Non-pigmented ciliary epithelial cell (primary cell): ENCODE results near the gene SDHAF2.
"Not testable (repeated sequence)": the region's sequence is repeated elsewhere in the genome, so short reads cannot be mapped to it uniquely, and the experiment has no call there.

Experiments
- DNase-seq: peaks from one replicate; pipeline ENCODE4 v3.0.0-alpha.2; 2010; ENCODE audit warnings: low read depth

The SDHAF2 gene

DNA sequence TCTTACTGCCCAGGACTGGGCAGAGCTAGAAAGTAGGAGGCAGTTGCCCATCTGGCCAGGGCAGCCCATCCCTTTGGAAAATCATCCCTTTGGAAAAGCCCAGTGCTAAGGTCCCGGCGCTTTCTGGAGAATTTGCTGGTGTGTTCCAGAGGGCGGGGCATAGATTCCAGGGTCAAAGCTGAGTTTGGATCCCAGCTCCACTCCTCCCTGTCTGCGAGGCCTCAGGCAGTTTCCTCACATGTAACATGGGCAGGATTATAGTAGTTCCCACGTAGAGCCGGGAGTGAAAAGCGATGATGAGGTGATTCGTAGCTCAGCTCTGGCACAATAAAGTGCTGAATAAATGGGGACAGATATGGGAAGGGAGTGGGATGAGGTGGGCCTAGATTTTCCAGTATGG is 47.2 kb downstream of the SDHAF2 start:
- no peak for DNase-seq

DNA sequence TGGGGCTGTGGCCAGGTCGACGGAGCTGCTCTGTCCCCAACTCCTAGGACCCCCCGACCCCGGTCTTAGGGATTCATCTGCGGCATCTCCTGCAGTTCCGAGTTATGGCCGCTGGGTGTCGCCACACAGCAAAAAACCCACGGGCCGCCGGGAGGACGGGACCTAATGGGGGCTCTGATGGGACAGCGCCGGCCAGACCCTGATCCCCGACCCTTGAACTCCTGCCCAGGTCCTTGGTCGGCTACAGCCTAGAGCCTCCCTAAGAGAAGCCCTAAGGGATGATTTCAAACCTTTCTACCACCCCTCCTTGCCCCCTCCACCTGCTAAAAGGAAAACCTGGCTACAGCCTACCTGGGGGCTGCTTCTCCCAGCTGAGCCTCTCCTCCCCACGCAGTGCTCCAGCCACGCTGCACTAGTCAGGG is 47.8 kb downstream of the SDHAF2 start:
- no peak for DNase-seq

DNA sequence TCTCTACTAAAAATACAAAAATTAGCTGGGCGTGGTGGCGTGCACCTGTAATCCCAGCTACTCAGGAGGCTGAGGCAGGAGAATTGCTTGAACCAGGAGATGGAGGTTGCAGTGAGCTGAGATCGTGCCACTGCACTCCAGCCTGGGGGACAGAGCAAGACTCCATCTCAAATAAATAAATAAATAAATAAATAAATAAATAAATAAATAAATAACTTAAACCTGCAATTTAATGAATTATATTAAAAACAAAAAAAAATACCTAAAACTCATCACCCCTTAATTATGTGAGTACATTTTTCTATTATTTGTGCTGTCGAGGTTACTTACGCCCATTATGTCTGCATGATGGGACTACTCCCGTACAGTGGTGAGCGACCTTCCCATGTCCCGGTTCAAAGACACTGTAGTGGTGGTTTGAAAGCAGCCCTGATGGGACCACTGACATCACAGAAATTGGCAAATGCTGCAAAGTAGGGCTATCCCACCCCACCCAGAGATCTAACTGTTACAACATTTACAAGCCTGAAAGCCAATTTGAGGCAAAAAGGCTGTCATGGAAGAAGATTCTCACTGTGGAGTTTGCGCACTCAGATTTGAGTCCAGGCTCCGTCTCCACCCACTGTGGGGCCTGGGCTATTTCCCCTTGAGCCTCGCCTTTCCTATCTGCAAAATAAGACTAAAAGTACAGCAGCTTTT is 49.6 kb downstream of the SDHAF2 start:
- not testable (repeated sequence) for DNase-seq

DNA sequence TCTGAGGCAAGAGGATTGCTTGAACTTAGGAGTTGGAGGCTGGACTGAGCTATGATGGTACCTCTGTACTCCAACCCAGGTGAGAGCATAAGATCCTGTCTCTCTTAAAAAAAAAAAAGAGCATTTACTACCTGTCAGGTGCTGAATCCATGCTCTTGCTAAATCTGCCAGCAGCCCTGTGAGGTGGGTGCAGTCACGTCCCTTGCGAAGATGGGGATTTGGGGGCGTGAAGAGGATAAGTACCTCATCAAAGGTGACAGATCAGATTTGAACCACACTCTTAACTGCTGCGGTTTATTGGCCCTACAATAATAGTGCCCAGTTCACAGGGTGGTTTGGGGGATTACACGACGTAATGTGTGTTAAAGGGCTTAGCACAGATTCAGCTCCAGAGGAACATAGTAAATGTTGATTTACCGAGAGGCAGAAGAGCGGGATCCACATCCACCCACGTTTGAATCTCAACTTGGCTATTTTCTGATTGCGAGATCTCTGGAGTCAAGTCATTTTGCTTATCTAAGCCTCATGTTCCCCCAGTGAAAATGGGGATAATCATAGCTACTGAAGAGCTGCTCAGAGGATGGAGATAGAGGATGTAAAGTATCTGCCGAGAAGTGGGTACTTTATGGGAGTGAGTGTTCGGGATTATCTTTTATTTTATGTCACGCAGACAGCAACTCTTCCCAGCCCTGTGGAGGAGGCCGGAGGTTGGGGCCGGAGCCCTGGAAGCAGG is 50.5 kb downstream of the SDHAF2 start:
- no peak for DNase-seq

DNA sequence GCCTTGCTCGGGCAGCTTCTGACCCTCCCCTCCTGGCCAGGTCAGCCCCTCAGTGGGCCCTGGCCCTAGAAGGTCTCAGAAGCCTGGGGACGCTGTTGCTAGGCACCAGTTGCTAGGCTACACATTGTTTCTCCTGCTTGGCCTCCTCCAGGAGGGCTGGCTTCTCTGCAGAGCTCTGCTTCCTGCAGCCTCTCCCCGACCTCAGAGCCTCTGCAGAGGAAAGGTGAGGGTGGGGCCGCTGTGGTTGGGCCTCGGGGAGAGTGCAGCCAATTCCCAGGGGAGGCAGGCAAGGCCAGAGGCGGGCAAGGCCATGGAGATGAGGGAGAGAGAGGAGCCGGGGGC is 51.0 kb downstream of the SDHAF2 start:
- no peak for DNase-seq

DNA sequence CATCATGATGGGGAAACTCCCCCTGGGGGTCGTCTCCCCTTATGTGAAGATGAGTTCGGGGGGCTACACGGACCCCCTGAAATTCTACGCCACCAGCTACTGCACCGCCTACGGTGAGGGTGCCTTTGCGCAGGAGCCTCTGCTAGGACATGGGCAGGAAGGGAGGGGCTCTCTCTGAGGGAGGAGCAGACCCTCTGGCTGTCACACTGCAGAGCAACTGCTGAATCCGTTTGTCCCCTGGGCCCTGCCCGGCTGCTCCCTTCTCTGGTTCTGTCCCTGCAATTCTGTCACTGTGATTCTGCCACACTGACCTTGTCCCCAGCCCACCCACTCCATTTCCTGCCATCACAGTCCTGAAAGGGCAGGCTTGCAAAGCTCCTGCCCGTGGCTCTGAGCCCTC is 51.9 kb downstream of the SDHAF2 start:
- no peak for DNase-seq

DNA sequence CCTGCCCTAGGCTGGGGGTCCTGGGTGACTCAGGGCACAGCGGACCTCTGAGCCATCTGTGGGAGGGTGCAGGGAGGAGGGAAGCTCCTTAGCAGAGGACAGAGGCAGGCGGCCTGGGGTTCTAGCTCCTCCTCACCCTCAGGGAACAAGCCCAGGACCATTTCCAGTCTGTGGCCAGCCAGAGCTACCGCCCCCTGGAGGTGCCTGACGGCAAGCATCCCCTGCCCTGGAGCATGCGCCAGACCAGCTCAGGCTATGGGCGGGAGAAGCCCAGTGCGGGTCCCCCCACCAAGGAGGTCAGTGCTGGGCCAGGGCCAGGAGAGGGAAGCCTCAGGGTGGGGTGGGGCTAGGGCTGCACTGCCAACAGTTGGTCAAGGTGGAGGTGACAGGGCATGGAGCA is 52.6 kb downstream of the SDHAF2 start:
- no peak for DNase-seq

DNA sequence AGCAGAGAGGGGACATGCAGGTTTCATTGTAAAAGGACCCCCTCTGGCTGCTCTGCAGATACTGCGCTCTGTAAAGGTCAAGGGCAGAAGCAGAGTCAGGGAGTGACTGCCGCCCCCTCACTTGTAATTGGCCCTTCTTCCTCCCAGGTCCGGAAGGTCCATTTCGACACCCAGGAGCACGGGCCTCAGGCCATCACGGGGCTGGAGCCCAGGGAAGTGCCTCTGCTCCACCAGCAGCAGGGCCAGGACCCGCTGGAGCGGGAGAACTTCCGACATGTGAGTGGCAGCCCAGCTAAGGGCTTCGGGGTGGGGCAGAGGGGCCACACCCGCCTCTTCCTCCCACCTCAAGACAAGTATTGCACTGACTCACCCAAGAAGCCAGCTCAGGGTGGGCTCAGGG is 54.6 kb downstream of the SDHAF2 start:
- DNase-seq, result no peak

DNA sequence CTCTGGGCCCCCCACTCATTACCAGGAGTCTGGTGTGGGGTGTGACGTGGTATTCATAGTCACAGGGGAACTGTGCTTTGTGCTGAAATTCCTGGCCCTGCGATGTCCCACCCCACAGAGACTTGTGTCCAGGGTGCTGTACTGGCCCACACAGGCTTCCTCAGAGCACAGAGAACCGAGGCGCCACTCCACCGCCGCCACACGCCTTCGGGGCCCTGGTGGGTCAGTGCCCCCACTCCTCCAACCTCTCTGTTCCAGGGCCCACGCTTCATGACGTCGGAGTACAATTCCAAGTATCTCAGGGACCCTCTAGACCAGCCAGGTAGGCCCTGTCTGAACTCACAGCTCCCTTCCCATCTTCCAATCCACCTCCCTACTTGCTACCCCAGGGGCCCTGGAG is 55.2 kb downstream of the SDHAF2 start:
- DNase-seq, result no peak

DNA sequence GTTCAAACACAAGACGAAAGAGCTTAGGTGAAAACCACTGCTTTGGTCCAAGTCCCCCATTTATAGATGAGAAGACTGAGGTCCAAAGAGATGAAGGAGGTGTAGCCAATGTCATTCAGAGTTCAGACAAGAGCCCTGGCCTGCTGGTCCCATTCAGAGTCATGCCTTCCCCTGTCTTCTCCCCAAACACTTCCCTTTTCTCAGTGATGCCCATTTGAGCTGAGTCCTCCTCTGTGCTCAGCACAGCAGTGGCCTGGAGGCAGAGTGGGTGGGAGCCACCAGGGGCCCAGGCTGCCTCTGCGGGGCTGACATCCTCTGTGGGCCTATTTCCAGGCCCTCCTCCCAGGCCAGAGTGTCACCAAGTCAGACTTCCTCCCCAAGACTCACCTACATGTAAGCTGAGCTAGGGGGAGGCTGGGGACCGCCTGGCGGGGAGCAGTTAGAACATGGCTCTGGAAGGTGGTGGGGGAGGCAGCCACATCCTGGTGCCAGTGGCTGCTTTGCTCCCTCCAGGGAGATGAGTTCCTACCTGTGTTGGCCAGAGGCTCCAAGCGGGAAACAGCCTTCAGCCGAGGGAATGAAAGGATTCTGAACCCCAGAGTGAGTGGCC is 56.2 kb downstream of the SDHAF2 start:
- no peak for DNase-seq

DNA sequence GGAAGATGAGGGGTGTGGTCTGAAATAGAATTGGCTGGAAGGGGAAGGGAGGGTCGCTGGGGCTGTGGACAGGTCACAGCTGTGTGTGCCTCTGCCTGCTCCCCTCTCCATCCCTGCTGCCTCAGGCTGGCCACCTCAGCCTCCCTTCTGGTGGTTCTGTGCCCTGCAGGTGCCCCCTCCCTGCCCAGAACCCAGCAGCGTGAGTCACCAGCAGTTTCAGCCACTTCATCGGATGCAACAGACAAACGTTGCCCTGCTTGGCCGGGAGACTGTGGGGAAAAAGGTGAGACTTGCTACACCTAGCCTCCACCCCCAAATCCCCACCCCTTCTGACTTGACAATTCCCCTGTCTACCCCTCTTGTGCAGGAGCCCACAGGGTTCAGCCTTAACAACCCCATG is 56.9 kb downstream of the SDHAF2 start:
- DNase-seq, result no peak

DNA sequence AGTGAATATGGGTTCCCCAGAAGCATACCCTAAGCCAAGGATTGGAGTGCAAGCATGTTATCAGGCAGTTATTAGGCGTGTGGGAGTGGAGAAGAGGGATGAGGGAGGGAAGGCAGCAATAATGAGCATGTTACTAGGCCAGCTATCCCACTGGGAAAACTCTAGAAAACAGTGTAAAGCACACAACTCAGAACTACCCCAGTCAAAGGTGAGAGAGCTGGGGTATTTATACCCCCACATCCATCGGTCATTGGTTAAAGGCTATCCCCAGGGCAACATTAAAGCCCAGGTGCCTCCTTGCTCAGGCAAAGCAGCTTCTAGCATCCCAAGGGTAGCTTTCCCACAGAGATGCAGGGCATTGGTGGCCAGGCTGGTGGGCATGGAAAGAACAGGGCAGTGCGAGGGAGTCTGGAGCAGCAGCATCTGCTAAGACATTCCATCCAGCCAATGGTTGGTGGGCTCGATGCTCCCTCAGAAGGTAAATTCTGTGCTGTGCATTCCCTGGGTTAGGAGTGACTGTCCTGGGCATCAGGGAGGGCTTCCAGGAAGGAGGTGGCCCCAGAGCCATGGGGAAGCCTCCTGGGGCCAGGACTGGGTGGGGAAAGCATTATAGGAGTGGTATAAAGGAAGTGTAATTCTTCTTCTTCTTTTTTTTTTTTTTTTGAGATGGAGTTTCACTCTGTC is 57.6 kb downstream of the SDHAF2 start:
- DNase-seq, result no peak

DNA sequence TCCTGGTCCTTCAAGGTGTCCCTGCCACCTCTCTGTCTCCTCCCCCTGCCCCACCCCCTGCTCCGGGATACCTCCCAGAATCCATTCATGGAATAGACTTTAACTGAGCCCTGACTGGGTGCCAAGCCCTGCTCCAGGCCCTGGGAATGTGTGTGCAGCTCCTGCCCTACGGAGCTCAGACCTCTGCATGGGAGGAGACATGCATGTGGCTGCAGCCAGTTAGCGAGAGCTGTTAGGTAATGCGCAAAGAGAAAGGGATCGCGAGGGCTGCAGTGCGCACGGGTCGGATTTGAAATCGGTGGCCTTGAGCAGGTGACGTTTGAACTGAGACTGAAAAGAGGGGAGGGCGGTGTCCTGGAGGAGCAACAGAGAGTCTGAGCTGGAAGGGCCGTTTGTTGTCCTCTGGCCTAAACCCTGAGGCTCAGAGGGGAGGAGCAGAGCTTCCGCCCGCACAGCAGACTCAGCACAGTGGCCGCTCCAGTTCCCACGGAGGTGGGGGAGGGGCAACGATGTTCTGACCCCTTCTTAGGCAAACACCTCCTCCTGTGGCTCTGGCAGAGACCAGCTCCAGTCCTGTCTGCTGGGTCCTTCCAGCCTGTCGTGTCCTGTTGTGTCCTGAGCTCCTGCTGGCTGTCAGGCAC is 58.8 kb downstream of the SDHAF2 start:
- no peak for DNase-seq

DNA sequence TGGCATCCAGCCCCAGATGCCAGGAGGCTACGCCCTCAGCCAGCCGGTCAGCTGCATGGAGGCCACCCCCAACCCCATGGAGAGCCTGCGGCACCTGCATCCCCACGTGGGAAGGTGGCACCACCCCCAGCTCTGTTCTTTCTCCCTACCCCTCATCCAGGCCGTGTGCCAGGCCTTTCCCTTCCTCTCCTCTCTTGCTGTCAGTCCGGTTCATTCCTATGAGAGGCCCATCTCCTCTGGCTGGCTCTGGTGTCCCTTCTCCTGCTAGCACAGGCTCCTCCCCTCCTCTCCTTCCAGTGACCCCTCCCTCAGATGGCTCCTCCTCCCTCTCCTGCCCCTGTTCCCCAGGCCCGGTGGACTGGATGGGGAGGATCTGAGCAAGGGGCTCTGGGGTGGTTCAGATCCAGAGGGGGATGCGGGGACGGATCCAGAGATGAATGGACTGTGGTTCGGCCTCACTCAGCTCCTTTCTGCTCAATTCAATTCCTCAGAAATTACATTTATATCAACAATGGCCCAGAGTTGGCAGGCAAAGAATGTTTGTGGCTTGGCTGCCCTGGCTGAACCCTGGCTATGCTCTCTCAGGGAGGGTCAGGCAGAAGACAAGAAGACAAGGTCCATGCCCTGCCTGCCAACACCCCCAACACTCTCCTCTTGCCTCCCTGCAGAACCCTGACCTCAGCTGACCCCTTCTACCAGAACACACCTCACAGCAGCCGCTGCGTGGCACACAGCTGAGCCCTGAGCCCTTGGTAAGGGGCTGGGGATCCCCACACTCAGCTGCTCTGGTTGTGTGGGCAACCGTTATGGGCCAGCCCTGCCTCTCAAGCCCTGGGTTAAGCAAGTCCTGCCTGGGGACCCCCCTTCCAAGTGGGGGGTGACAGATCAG is 60.2 kb downstream of the SDHAF2 start:
- DNase-seq, result no peak

DNA sequence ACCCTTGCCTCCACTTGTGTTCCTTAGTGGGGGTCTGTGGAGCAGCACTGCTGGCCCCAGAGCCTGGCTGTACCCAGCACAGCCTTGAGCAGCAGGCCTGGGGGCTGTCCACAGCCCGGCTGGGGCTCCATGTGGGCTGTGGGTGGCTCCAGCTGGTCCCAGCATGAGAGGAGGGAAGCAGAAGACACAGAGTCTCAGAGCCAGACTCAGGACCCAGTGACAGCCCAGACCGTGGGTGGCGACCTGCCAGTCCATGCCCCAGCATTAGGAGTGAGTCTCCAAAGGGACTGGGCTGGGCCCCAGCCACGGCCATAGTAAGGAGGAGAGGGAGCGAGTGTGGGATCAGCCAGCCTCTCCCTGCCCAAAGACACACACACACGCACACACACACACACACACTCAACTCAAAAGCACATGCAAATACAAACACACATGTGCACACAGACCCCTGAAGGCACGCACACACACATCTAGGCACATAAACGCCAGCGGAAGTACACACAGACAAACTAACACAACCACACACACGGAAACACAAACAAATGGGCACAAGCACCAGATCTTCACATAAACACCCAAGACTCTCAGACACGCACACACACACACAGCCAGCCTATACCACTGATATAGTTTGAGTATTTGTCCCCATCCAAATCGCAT is 61.9 kb downstream of the SDHAF2 start:
- DNase-seq, result no peak

DNA sequence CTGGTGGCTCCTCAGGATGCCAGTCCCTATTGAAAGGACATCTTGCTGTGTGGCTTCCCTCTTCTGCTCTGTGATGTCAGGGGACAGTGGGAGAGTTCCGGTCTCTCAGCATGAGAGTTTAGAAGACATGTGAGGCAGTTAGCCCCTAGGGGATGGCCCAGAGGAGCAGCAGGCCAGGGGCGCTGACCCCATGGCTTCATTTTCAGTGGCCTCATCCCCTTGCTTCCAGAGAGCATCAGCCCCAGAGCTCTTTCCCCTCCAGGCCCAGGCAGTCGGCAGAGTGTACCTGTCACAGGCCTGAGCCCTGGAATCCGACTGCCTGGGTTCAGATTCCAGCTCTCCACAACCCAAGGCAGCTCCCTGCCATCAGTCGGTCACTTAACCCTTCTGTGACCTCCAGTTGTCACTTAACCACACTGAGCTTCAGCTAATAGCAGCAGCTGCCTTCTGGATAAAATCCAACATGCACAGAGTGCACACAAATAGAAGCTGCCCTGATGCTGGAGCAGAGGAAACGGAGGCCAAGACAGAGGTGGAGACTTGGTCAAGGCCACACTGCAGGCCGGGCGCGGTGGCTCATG is 64.5 kb downstream of the SDHAF2 start:
- no peak for DNase-seq

DNA sequence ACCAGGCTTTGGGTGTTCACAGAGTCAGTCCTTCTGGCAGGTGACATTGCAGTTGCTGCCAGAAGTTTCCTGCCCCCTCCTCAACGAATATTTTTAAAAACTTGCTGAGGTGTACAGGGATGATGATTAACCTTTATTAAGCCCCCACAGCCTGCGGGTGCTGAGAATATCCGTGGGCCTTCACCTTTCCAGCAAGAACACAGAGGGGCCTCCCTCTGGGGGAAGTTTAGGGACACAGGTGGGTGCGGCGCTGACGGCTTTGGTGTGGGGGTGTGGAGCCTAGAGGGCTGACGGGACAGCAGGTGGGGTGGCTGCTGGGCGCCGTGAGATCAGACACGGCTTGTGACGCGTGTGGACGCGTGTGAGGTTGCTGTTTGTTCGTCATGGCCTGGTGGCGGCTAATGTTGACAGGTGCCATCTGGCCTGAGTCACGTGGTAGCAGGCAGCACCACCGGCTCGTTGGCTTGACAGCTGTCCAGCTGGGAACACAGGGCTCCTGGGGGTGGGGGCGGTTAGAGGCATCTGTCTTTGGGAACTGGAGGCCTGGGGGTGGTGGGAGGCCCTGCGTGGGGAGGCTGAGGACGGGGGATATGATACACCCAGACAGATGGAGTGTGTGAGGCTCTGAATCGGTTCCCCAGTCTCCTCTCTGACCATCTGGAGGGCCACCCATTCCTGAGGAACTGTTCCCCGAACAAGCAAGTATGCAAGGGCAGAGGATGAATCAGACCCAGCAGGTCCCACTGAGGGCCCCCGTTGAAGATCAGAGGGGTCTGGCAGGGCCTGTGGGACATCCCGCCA is 66.1 kb downstream of the SDHAF2 start:
- no peak for DNase-seq
